ENCODE data around the gene ZNF280A.
"Not testable (repeated sequence)": the region's sequence is repeated elsewhere in the genome, so short reads cannot be mapped to it uniquely, and the experiment has no call there.

Gene ZNF280A

DNA sequence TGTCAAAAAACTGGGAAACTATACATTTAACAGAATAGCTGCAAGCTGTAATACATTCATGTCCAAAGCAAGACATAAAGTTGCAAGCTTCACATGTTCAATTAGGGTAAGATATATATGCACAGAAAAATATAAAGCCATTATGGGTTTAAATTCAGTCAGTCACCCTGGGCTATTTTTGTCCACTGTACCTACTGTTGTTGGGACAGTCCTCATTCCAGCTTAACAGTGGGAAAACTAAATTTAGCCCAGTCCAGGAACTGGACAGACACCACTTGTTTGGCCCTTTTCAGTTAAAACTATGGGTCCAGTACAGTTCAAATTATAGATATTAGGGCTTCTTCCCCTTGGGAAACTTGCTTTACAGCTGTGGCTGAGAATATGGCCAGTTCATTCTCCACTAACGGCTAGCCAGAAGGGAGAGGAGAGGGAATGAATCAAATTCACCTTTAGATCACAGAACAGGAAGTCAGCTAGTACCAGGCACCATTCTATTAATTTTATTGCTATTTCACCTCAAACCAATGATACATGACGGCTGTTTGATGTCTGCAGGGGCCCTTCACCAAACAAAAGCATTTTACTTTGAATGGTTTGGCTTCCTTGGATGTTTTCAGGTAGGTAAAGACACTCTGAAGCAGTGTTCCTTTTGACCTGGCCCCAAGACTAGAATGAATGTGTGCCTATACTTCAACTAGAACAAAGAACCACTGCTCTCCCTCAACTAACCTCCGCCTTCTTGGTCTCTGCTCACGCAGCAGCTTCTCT is 33.8 kb downstream of the ZNF280A start:
- no peak overlapping the region for H3K4me3 ChIP-seq (ENCODE audit: low read depth, low read length)
- no peaks in the 10 kb centered on the region for H3K9me3 ChIP-seq (ENCODE audit: control insufficient read depth, insufficient read depth, low read depth, low read length)
- no peak overlapping the region for H3K27ac ChIP-seq (ENCODE audit: low read depth, low read length)
- peaks cover 29% of the 10 kb centered on the region for H3K36me3 ChIP-seq (ENCODE audit: control insufficient read depth, insufficient read depth, low read length)
- no peaks in the 10 kb centered on the region for H3K4me1 ChIP-seq (ENCODE audit: control insufficient read depth, insufficient read depth, low read length)
- H3K9ac ChIP-seq (ENCODE audit: low read length) = no peak overlapping the region
- no peaks in the 10 kb centered on the region; the same call in 1 of the 2 replicates for H3K27me3 ChIP-seq (ENCODE audit: control insufficient read depth, insufficient read depth, low read length)

DNA sequence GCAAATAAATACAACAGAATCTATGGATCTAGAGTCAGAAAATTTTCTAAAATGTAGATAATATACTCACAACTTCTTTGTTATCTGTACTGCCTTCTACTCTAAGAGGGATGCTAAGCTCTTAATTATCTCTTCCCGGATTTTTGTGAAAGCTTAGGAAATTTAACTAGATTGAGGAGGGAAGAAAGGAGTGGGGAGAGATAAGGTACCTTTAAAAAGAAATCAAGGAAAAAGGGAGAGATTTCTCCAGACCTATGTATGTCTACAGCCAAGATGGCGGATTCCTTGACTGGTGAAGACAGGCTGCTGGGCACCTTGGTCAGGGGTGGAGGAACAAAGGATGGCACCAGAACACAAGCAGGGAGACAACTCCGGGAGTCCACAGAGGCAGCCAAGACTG is 34.5 kb downstream of the ZNF280A start:
- no peaks in the 10 kb centered on the region for H3K4me1 ChIP-seq (ENCODE audit: control insufficient read depth, insufficient read depth, low read length)
- no peak overlapping the region for H3K9ac ChIP-seq (ENCODE audit: low read length)
- peaks cover 7% of the 10 kb centered on the region; the same call in 1 of the 2 replicates for H3K27me3 ChIP-seq (ENCODE audit: control insufficient read depth, insufficient read depth, low read length)

GRCh38 chr22:22484023-22484422 is 36.0 kb downstream of the ZNF280A start:
- Histone ChIP-seq H3K27me3 (ENCODE audit: control insufficient read depth, insufficient read depth, low read length) (peaks cover 13% of the 10 kb centered on the region; the same call in 1 of the 2 replicates), H3K36me3 (ENCODE audit: control insufficient read depth, insufficient read depth, low read length) (peaks cover 19% of the 10 kb centered on the region), H3K4me3 (ENCODE audit: low read depth, low read length) (no peak overlapping the region), H3K27ac (ENCODE audit: low read depth, low read length) (no peak overlapping the region), H3K9me3 (ENCODE audit: control insufficient read depth, insufficient read depth, low read depth, low read length) (no peaks in the 10 kb centered on the region), H3K9ac (ENCODE audit: low read length) (no peak overlapping the region), H3K4me1 (ENCODE audit: control insufficient read depth, insufficient read depth, low read length) (no peaks in the 10 kb centered on the region)

More for the DNA sequence above, 34.5 kb downstream of the ZNF280A start:
- Histone ChIP-seq H3K9me3 (ENCODE audit: control insufficient read depth, insufficient read depth, low read depth, low read length) (no peaks in the 10 kb centered on the region), H3K27ac (ENCODE audit: low read depth, low read length) (no peak overlapping the region), H3K36me3 (ENCODE audit: control insufficient read depth, insufficient read depth, low read length) (peaks cover 29% of the 10 kb centered on the region), H3K4me3 (ENCODE audit: low read depth, low read length) (no peak overlapping the region)

DNA sequence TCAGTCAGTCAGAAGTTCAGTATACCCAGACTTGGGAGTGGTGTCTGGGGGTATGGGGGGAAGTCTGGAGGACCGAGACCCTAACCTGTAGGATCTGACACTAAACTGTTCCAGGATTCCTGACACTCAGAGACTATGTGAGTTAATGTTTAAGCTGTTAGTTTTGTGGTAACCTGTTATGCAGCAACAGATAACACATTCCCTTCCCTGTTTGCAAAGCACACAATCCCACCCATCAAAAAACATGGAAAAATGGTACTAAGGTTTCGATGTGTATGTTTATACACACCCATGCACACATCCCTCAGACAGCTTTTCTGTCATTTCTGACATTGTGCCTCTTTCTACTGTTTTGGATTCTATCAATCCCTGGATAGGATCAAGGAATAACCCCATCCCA is 39.1 kb downstream of the ZNF280A start:
- Histone ChIP-seq H3K4me3 (ENCODE audit: low read depth, low read length) (no peak overlapping the region), H3K27ac (ENCODE audit: low read depth, low read length) (no peak overlapping the region), H3K27me3 (ENCODE audit: control insufficient read depth, insufficient read depth, low read length) (peaks cover 21% of the 10 kb centered on the region; the same call in 1 of the 2 replicates), H3K9me3 (ENCODE audit: control insufficient read depth, insufficient read depth, low read depth, low read length) (no peaks in the 10 kb centered on the region), H3K9ac (ENCODE audit: low read length) (no peak overlapping the region), H3K36me3 (ENCODE audit: control insufficient read depth, insufficient read depth, low read length) (no peaks in the 10 kb centered on the region), H3K4me1 (ENCODE audit: control insufficient read depth, insufficient read depth, low read length) (no peaks in the 10 kb centered on the region)

DNA sequence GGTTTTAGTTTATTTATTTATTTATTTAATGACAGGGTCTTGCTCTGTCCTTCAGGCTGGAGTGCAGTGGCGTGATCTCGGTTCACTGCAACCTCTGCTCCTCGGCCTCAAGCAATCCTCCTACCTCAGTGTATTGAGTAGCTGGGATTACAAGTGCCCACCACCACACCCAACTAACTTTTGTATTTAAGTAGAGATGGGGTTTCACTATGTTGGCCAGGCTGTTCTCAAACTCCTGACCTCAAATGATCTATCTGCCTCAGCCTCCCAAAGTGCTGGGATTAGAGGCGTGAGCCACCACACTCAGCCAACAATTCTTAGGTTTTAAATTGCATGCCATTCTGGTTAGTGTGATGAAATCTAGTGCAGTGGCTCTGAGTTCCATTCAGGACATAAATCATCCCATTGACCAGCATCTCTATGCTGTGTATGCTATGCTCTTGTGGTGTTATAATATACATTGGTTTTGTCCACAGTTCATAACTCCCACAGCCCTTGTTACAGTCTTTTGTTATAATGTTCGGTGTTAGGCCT is 40.0 kb downstream of the ZNF280A start:
- Histone ChIP-seq H3K9ac (ENCODE audit: low read length) (no peak overlapping the region), H3K36me3 (ENCODE audit: control insufficient read depth, insufficient read depth, low read length) (no peaks in the 10 kb centered on the region), H3K27me3 (ENCODE audit: control insufficient read depth, insufficient read depth, low read length) (peaks cover 21% of the 10 kb centered on the region; the same call in 1 of the 2 replicates), H3K4me3 (ENCODE audit: low read depth, low read length) (no peak overlapping the region), H3K9me3 (ENCODE audit: control insufficient read depth, insufficient read depth, low read depth, low read length) (no peaks in the 10 kb centered on the region), H3K27ac (ENCODE audit: low read depth, low read length) (no peak overlapping the region), H3K4me1 (ENCODE audit: control insufficient read depth, insufficient read depth, low read length) (no peaks in the 10 kb centered on the region)

DNA sequence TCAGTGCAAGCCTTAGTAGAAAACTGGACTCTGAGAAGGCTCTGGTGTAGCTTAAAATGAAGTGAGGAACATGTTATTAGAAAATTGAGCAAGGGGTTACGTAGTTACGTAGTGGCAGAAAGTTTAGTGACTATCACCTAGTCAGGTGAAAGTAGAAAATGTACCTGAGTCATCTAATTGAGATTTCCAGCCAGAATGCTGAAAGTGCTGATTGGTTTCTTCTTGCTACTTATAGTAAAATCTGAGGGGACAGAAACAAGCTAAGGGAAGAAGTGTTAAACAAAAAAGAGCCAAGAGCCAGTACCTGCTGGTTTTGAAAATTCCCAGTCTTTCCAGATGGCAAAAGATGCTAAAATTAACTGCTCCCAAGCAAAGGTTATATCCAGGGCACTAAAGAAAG is 41.0 kb downstream of the ZNF280A start:
- H3K27me3 ChIP-seq (ENCODE audit: control insufficient read depth, insufficient read depth, low read length) = peaks cover 27% of the 10 kb centered on the region; the same call in 1 of the 2 replicates
- H3K36me3 ChIP-seq (ENCODE audit: control insufficient read depth, insufficient read depth, low read length) = no peaks in the 10 kb centered on the region
- no peak overlapping the region for H3K9ac ChIP-seq (ENCODE audit: low read length)
- no peak overlapping the region for H3K27ac ChIP-seq (ENCODE audit: low read depth, low read length)
- no peak overlapping the region for H3K4me3 ChIP-seq (ENCODE audit: low read depth, low read length)
- H3K9me3 ChIP-seq (ENCODE audit: control insufficient read depth, insufficient read depth, low read depth, low read length) = no peaks in the 10 kb centered on the region
- H3K4me1 ChIP-seq (ENCODE audit: control insufficient read depth, insufficient read depth, low read length) = peaks cover 8% of the 10 kb centered on the region; the same call in 1 of the 2 replicates

DNA sequence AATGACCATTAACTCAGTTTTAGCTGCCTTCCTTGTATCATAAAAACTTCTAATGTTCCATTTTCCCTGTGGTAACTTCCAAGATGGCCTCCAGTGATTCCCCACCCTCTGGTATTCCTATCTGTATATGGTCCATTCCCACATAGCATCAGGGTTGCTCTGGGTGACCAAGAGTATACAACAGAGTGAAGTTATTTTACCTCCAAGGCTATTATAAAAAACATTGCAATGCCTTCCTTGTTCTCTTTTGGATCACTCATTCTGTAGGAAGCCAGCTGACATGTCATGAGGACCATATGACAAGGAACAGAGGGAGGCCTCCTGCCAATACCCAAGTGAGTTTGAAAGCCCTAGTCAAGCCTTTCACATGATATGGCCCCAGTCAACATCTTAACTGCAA is 41.6 kb downstream of the ZNF280A start:
- Histone ChIP-seq H3K27me3 (ENCODE audit: control insufficient read depth, insufficient read depth, low read length) (peaks cover 29% of the 10 kb centered on the region; the same call in 1 of the 2 replicates), H3K4me1 (ENCODE audit: control insufficient read depth, insufficient read depth, low read length) (peaks cover 8% of the 10 kb centered on the region; the same call in 1 of the 2 replicates), H3K36me3 (ENCODE audit: control insufficient read depth, insufficient read depth, low read length) (no peaks in the 10 kb centered on the region), H3K4me3 (ENCODE audit: low read depth, low read length) (no peak overlapping the region), H3K27ac (ENCODE audit: low read depth, low read length) (no peak overlapping the region), H3K9me3 (ENCODE audit: control insufficient read depth, insufficient read depth, low read depth, low read length) (no peaks in the 10 kb centered on the region), H3K9ac (ENCODE audit: low read length) (no peak overlapping the region)

DNA sequence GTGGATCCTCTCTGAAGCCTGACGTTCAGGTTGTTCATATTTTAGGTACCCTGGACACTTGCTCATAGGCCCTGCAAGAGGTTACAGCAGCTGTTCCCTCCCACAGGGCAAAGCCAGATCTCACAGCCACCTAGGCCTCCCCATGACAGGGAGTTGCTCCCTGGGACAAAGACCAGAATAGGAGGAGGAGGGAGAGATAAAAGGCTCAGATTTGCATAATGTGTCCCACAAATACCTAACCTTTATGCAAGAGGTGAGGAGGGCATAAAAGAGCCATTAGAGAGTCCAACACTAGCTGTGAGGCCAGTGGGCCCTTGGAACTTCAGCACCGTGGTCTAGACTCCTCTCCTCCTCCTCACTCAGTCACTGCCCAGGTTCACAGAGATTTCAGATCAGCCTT is 45.3 kb downstream of the ZNF280A start:
- peaks cover 4% of the 10 kb centered on the region for H3K9me3 ChIP-seq (ENCODE audit: control insufficient read depth, insufficient read depth, low read depth, low read length)

DNA sequence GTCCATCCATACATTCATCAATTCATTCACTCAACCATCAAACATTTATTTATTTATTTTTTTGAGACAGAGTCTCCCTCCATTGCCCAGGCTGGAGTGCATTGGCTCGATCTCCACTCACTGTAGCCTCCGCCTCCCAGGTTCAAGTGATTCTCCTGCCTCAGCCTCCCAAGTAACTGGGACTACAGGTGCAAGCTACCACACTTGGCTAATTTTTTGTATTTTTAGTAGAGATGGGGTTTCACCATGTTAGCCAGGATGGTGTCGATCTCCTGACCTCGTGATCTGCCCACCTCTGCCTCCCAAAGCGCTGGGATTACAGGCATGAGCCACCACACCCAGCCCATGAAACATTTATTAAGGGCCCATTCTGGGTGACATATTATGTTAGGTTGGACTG is 49.0 kb downstream of the ZNF280A start:
- not testable (repeated sequence) for H3K27ac ChIP-seq (ENCODE audit: low read depth, low read length); H3K4me3 ChIP-seq (ENCODE audit: low read depth, low read length); H3K36me3 ChIP-seq (ENCODE audit: control insufficient read depth, insufficient read depth, low read length); H3K4me1 ChIP-seq (ENCODE audit: control insufficient read depth, insufficient read depth, low read length); H3K9ac ChIP-seq (ENCODE audit: low read length)
- peaks cover 17% of the 10 kb centered on the region for H3K9me3 ChIP-seq (ENCODE audit: control insufficient read depth, insufficient read depth, low read depth, low read length)
- peaks cover 33% of the 10 kb centered on the region for H3K27me3 ChIP-seq (ENCODE audit: control insufficient read depth, insufficient read depth, low read length)

More for the DNA sequence above, 45.3 kb downstream of the ZNF280A start:
- Histone ChIP-seq H3K9ac (ENCODE audit: low read length) (no peak overlapping the region), H3K4me1 (ENCODE audit: control insufficient read depth, insufficient read depth, low read length) (peaks cover 8% of the 10 kb centered on the region; the same call in 1 of the 2 replicates), H3K36me3 (ENCODE audit: control insufficient read depth, insufficient read depth, low read length) (no peaks in the 10 kb centered on the region), H3K27me3 (ENCODE audit: control insufficient read depth, insufficient read depth, low read length) (peaks cover 34% of the 10 kb centered on the region; the same call in 1 of the 2 replicates), H3K27ac (ENCODE audit: low read depth, low read length) (no peak overlapping the region), H3K4me3 (ENCODE audit: low read depth, low read length) (no peak overlapping the region)

- H3K9me3 ChIP-seq (ENCODE audit: control insufficient read depth, insufficient read depth, low read depth, low read length) = peaks cover 17% of the 10 kb centered on the region
- H3K4me3 ChIP-seq (ENCODE audit: low read depth, low read length) = no peak overlapping the region
- peaks cover 45% of the 10 kb centered on the region for H3K27me3 ChIP-seq (ENCODE audit: control insufficient read depth, insufficient read depth, low read length)
- no peak overlapping the region for H3K9ac ChIP-seq (ENCODE audit: low read length)
- H3K27ac ChIP-seq (ENCODE audit: low read depth, low read length) = no peak overlapping the region
- no peaks in the 10 kb centered on the region for H3K36me3 ChIP-seq (ENCODE audit: control insufficient read depth, insufficient read depth, low read length)
- H3K4me1 ChIP-seq (ENCODE audit: control insufficient read depth, insufficient read depth, low read length) = peaks cover 3% of the 10 kb centered on the region; the same call in 1 of the 2 replicates
Observed at GRCh38 chr22:22469527-22469926, 50.5 kb downstream of the ZNF280A start.

- H3K4me1 ChIP-seq (ENCODE audit: control insufficient read depth, insufficient read depth, low read length); H3K9ac ChIP-seq (ENCODE audit: low read length); H3K4me3 ChIP-seq (ENCODE audit: low read depth, low read length); H3K36me3 ChIP-seq (ENCODE audit: control insufficient read depth, insufficient read depth, low read length); H3K27ac ChIP-seq (ENCODE audit: low read depth, low read length): not testable (repeated sequence)
- H3K9me3 ChIP-seq (ENCODE audit: control insufficient read depth, insufficient read depth, low read depth, low read length) = peaks cover 17% of the 10 kb centered on the region
- H3K27me3 ChIP-seq (ENCODE audit: control insufficient read depth, insufficient read depth, low read length) = peaks cover 48% of the 10 kb centered on the region
Observed at GRCh38 chr22:22468794-22469469, 51.1 kb downstream of the ZNF280A start.

Data from HUES6 (cell line).